Astrocyte (in vitro differentiated cells and primary cell): ENCODE measurements around the gene UGT1A7. TPM values are rescaled to one million over a fixed set of nuclear protein-coding genes. Genes with fewer than 3 reads are reported as not detected.

Experiments
- DNase-seq: peaks from one replicate; pipeline ENCODE4 v3.0.0-alpha.2; 2010; ENCODE audit warnings: low read depth
- FAIRE-seq: peaks from 2 replicates; lab custom pipeline; 2011; peaks lifted over from hg19 to GRCh38; lab: Jason Lieb, UNC
- H2AFZ ChIP-seq: 2 replicates; pipeline ENCODE4 v1.6.0; 2012; ENCODE audit warnings: low read depth, low read length, inconsistent platforms
- H3K27ac ChIP-seq: 2 replicates; pipeline ENCODE4 v1.5.1; 2011; ENCODE audit warnings: low read depth, low read length, inconsistent platforms
- H3K27me3 ChIP-seq: 2 replicates; pipeline ENCODE4 v1.6.0; 2011; ENCODE audit warnings: low read length, inconsistent platforms; ENCODE audit not compliant: insufficient read depth
- H3K36me3 ChIP-seq: 2 replicates; pipeline ENCODE4 v1.5.1; 2011; ENCODE audit warnings: low read length, inconsistent platforms; ENCODE audit not compliant: insufficient read depth
- H3K4me1 ChIP-seq: 2 replicates; pipeline ENCODE4 v1.5.1; 2011; ENCODE audit warnings: low read length, inconsistent platforms; ENCODE audit not compliant: insufficient read depth
- H3K4me2 ChIP-seq: 2 replicates; pipeline ENCODE4 v1.6.0; 2012; ENCODE audit warnings: low read length, inconsistent platforms
- H3K4me3 ChIP-seq: 2 replicates; pipeline ENCODE4 v1.5.1; 2011; ENCODE audit warnings: low read depth, mild to moderate bottlenecking, low read length, inconsistent platforms; ENCODE audit not compliant: insufficient read depth
- H3K79me2 ChIP-seq: 2 replicates; pipeline ENCODE4 v1.6.0; 2012; ENCODE audit warnings: mild to moderate bottlenecking, low read length, inconsistent platforms; ENCODE audit not compliant: insufficient read depth
- H3K9ac ChIP-seq: 2 replicates; pipeline ENCODE4 v1.6.0; 2012; ENCODE audit warnings: mild to moderate bottlenecking, low read length, inconsistent platforms
- H3K9me3 ChIP-seq: 2 replicates; pipeline ENCODE4 v1.5.1; 2012; ENCODE audit warnings: low read depth, mild to moderate bottlenecking, low read length, inconsistent platforms; ENCODE audit not compliant: insufficient read depth
- H4K20me1 ChIP-seq: 2 replicates; pipeline ENCODE4 v1.6.0; 2012; ENCODE audit warnings: low read length, inconsistent platforms; ENCODE audit not compliant: insufficient read depth
- H3K27ac Mint-ChIP-seq: one replicate; pipeline ENCODE4 v1.8.0; 2021; ENCODE audit warnings: mild to moderate bottlenecking, mixed read lengths; ENCODE audit not compliant: unreplicated experiment
- H3K27me3 Mint-ChIP-seq: one replicate; pipeline ENCODE4 v1.8.0; 2021; ENCODE audit warnings: low read depth, mixed read lengths; ENCODE audit not compliant: unreplicated experiment
- H3K36me3 Mint-ChIP-seq: one replicate; pipeline ENCODE4 v1.8.0; 2021; ENCODE audit warnings: low read depth, mixed read lengths; ENCODE audit not compliant: unreplicated experiment
- H3K4me1 Mint-ChIP-seq: one replicate; pipeline ENCODE4 v1.8.0; 2021; ENCODE audit warnings: low read depth, mixed read lengths; ENCODE audit not compliant: unreplicated experiment
- H3K4me3 Mint-ChIP-seq: one replicate; pipeline ENCODE4 v1.8.0; 2021; ENCODE audit warnings: mild to moderate bottlenecking, moderate library complexity, mixed read lengths; ENCODE audit not compliant: unreplicated experiment
- H3K9me3 Mint-ChIP-seq: one replicate; pipeline ENCODE4 v1.8.0; 2021; ENCODE audit warnings: mild to moderate bottlenecking, mixed read lengths; ENCODE audit not compliant: unreplicated experiment
- CTCF ChIP-seq: IDR thresholded peaks from 2 replicates; pipeline ENCODE4 v1.5.1; 2011; ENCODE audit warnings: low read depth, mild to moderate bottlenecking, inconsistent platforms, low read length, moderate library complexity; ENCODE audit not compliant: insufficient read depth
- EZH2 ChIP-seq: IDR thresholded peaks from 2 replicates; pipeline ENCODE4 v1.6.1; 2012; ENCODE audit warnings: mild to moderate bottlenecking, low read length, inconsistent platforms; ENCODE audit not compliant: insufficient read depth
- total RNA-seq: library from RNA; stranded (reverse); gene quantifications from 2 replicates; pipeline ENCODE4 v1.2.1, GENCODE V29; 2021

Gene UGT1A7
- total RNA-seq, 1 donor from 2014 or later, result not detected

- no peaks in the 10 kb centered on the region for H3K36me3 Mint-ChIP-seq
- H3K4me1 Mint-ChIP-seq, result no peaks in the 10 kb centered on the region
- no peak overlapping the region for H3K27ac Mint-ChIP-seq
- TF ChIP-seq CTCF (no peak), EZH2 (no peak)
- no peak overlapping the region for H3K9ac ChIP-seq
- no peak for DNase-seq
- H3K9me3 ChIP-seq, result peaks cover 3% of the 10 kb centered on the region
- H3K4me1 ChIP-seq, result no peaks in the 10 kb centered on the region
- H3K4me3 ChIP-seq, result no peak overlapping the region
- peaks cover 12% of the 10 kb centered on the region for H3K9me3 Mint-ChIP-seq
- H3K27me3 ChIP-seq, result no peaks in the 10 kb centered on the region
- no peak overlapping the region for H2AFZ ChIP-seq
- FAIRE-seq, result no peak
- H4K20me1 ChIP-seq, result no peaks in the 10 kb centered on the region
- no peaks in the 10 kb centered on the region for H3K36me3 ChIP-seq
- H3K27me3 Mint-ChIP-seq, result peaks cover 24% of the 10 kb centered on the region
- H3K27ac ChIP-seq, result no peak overlapping the region
- H3K4me3 Mint-ChIP-seq, result no peak overlapping the region
- no peaks in the 10 kb centered on the region for H3K79me2 ChIP-seq
- no peak overlapping the region for H3K4me2 ChIP-seq
These were observed 107.9 kb downstream of the UGT1A7 start for GRCh38 chr2:233789554-233789953.

- no peaks in the 10 kb centered on the region for H3K27me3 ChIP-seq
- Mint-ChIP-seq H3K27ac (no peak overlapping the region), H3K27me3 (peaks cover 29% of the 10 kb centered on the region), H3K4me3 (no peak overlapping the region), H3K4me1 (no peaks in the 10 kb centered on the region), H3K36me3 (no peaks in the 10 kb centered on the region), H3K9me3 (peaks cover 7% of the 10 kb centered on the region)
- no peaks in the 10 kb centered on the region for H3K36me3 ChIP-seq
- no peaks in the 10 kb centered on the region for H4K20me1 ChIP-seq
- no peak overlapping the region for H3K27ac ChIP-seq
- H3K79me2 ChIP-seq, result no peaks in the 10 kb centered on the region
- no peak overlapping the region for H3K4me3 ChIP-seq
- H3K9ac ChIP-seq, result no peak overlapping the region
- no peak overlapping the region for H2AFZ ChIP-seq
- H3K4me2 ChIP-seq, result no peak overlapping the region
- H3K4me1 ChIP-seq, result no peaks in the 10 kb centered on the region
- H3K9me3 ChIP-seq, result peaks cover 3% of the 10 kb centered on the region
- TF ChIP-seq EZH2, result no peak
- no peak for TF ChIP-seq CTCF
- FAIRE-seq (no peak), DNase-seq (no peak)
These were observed 109.6 kb downstream of the UGT1A7 start for GRCh38 chr2:233791151-233791882.

- H3K36me3 Mint-ChIP-seq, result no peaks in the 10 kb centered on the region
- Histone ChIP-seq H3K9me3 (peaks cover 3% of the 10 kb centered on the region), H2AFZ (no peak overlapping the region), H3K27me3 (no peaks in the 10 kb centered on the region), H4K20me1 (no peaks in the 10 kb centered on the region), H3K4me1 (no peaks in the 10 kb centered on the region), H3K27ac (no peak overlapping the region), H3K4me2 (no peak overlapping the region), H3K9ac (no peak overlapping the region), H3K79me2 (no peaks in the 10 kb centered on the region), H3K4me3 (no peak overlapping the region), H3K36me3 (no peaks in the 10 kb centered on the region)
- H3K27me3 Mint-ChIP-seq, result peaks cover 29% of the 10 kb centered on the region
- TF ChIP-seq EZH2 (no peak), CTCF (no peak)
- FAIRE-seq (no peak), DNase-seq (no peak)
- H3K4me3 Mint-ChIP-seq, result no peak overlapping the region
- H3K4me1 Mint-ChIP-seq, result no peaks in the 10 kb centered on the region
- H3K9me3 Mint-ChIP-seq, result peaks cover 6% of the 10 kb centered on the region
- H3K27ac Mint-ChIP-seq, result no peak overlapping the region
These were observed 110.2 kb downstream of the UGT1A7 start for GRCh38 chr2:233791883-233792329.
